ENCODE data around the gene RAB3IL1. TPM values are rescaled to one million over a fixed set of nuclear protein-coding genes. Genes with fewer than 3 reads are reported as not detected.

Gene RAB3IL1
- total RNA-seq, 6 experiments from 2014 or later: 5.3 to 8.8 (median 7.9) TPM

DNA sequence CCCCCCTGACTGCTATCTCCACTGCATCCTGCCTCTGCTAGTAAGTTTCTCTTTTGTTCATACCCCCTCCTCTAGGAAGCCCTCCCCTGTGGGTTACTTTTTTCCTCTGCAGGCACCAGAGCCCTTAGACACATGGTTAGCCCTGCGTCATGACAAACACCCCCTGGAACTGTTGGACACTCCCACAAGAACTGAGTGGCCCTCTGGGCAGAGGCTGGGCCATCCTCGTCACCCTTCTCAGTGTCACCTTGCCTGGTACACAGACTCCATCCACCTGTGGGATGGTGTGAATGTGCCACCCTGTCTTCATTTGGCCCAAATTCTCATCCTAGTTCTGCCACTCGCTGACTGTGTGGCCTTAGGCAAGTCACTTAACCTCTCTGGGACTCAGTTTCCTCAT, 4.1 kb upstream of the RAB3IL1 start:
- H3K27me3 Mint-ChIP-seq (ENCODE audit: insufficient read depth): no peaks in the 10 kb centered on the region; the same call in 1 of the 2 replicates
- DNase-seq: no peak
- H3K4me1 Mint-ChIP-seq (ENCODE audit: low read depth): peaks cover 23% of the 10 kb centered on the region
- H3K4me3 Mint-ChIP-seq: no peak overlapping the region
- no peaks in the 10 kb centered on the region for H3K36me3 Mint-ChIP-seq (ENCODE audit: low read depth)
- TF ChIP-seq, protein P1, sequence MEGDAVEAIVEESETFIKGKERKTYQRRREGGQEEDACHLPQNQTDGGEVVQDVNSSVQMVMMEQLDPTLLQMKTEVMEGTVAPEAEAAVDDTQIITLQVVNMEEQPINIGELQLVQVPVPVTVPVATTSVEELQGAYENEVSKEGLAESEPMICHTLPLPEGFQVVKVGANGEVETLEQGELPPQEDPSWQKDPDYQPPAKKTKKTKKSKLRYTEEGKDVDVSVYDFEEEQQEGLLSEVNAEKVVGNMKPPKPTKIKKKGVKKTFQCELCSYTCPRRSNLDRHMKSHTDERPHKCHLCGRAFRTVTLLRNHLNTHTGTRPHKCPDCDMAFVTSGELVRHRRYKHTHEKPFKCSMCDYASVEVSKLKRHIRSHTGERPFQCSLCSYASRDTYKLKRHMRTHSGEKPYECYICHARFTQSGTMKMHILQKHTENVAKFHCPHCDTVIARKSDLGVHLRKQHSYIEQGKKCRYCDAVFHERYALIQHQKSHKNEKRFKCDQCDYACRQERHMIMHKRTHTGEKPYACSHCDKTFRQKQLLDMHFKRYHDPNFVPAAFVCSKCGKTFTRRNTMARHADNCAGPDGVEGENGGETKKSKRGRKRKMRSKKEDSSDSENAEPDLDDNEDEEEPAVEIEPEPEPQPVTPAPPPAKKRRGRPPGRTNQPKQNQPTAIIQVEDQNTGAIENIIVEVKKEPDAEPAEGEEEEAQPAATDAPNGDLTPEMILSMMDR (IDR thresholded peaks at IDR 0.05): no peak
- no peak overlapping the region for H3K27ac Mint-ChIP-seq
- H3K9me3 Mint-ChIP-seq: no peaks in the 10 kb centered on the region

DNA sequence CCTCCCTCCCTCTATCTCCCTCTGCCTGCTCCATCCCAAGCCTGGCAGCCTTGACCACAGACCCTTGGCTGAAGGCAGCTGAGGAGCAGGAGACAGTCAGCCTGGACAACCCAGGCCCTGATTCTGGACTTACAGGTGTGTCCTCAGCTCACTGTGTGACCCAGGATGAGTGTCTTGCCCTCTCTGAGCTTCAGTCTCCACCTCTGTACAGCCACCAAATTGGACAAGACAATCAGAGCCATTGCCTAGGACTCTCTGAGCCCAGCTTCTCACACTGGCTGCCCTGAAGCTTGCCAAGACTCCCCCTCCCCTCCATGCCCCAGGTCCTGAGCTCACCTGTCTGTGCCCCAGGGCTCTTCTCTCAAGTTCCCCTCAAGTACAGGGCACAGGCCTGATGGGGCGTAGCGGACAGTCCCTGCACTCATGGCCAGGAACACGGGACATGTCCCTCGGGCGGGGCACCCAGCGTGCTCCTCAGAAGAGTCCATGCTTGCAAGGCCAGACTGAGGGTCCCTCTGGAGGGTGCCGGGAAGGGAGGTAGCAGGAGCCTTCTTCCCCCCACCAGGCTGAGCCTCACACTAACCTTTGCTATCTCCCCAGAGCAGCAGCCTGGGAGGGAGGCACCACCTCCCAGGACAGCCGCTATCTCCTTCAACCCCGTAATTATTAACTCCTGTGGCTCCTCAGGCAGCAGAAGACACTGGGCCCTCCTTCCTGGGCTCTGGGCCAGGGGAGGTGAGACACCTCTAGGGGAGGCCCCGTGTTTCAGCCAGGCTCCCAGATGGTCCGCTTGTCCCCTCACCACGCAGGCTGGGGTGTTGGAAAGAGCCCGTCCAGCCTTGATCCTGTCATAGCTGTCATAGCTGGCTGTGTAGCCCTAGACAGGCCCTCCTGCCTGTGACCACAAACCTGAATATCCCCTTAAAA, 2.6 kb upstream of the RAB3IL1 start:
- no peak overlapping the region for H3K27ac Mint-ChIP-seq
- H3K4me1 Mint-ChIP-seq (ENCODE audit: low read depth): peaks cover 23% of the 10 kb centered on the region
- no peak for DNase-seq
- H3K27me3 Mint-ChIP-seq (ENCODE audit: insufficient read depth): no peaks in the 10 kb centered on the region; the same call in none of the 2 replicates
- no peaks in the 10 kb centered on the region for H3K9me3 Mint-ChIP-seq
- no peaks in the 10 kb centered on the region for H3K36me3 Mint-ChIP-seq (ENCODE audit: low read depth)
- no peak overlapping the region for H3K4me3 Mint-ChIP-seq
- TF ChIP-seq, protein P1 (IDR thresholded peaks at IDR 0.05): no peak

DNA sequence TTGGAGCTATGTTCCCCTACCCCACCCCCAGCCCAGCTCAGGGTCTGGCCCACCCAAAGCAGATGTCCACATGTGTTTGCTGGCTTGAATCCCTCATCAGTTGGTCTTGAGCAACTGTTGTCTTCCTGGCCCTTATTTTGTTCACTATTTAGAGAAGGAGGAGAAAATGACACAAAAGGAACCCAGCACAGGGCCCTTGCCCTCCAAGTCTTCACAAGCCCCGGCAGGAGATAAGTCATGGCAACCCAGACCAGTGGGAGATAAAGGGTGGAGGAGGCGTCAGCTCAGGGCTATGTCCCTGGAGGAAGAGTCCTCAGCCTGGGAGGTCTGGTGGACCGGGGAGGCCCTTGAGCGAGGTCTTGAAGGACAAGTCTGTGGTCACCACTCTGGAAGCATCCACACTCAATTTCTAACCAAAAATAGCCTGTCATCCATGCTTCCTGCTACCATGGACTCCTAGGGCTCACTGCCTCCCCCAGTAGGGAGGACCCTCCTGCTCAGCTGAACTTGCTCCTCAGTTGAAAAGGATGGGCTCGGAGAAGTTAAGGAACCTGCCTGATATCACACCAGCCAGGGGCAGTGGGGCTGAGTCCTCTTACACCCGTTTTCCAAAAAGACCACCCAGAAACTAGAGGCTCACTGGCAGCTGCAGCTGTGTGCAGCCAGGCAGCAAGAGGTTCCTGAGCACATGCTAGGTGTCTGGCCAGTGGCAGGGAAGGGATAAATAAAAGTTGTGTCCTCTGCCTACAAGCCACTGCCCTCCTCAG, 1.8 kb upstream of the RAB3IL1 start:
- no peak overlapping the region for H3K4me3 Mint-ChIP-seq
- H3K36me3 Mint-ChIP-seq (ENCODE audit: low read depth): no peaks in the 10 kb centered on the region
- no peaks in the 10 kb centered on the region for H3K9me3 Mint-ChIP-seq
- TF ChIP-seq, protein P1 (IDR thresholded peaks at IDR 0.05): no peak
- H3K4me1 Mint-ChIP-seq (ENCODE audit: low read depth): peaks cover 23% of the 10 kb centered on the region
- no peak for DNase-seq
- no peaks in the 10 kb centered on the region; the same call in none of the 2 replicates for H3K27me3 Mint-ChIP-seq (ENCODE audit: insufficient read depth)
- no peak overlapping the region for H3K27ac Mint-ChIP-seq

DNA sequence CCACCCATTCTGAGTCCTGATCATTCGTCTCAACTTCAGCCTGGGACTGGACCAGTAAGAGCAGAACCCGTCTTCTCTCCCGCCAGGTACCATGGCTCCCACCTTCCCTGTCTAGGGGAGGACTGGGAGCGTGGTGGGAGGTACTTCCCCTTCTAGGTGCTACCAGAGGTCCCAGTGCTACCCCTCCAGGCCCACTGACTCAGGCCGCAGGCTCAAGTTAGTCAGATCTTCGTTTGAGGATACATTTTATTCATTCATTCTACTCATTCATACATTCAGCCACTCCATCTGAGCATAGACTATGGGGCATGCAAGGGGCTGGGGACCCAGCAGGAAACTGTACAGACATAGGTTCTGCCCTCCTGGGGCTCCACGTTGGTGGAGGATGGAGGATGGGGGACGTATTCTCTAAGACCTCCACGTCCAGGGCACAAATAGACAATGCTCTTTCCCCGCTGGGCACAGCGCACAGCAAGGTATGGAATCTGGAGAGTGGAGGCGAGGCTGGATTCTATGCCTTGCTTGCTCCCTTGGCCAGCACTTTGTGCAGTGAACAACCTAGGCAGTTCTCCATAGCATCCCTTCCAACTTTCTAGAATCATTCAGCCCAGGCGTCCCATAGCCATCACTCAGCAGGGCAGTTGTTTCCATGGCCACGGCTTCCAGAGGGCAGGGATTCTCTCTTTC, 1.0 kb upstream of the RAB3IL1 start:
- Mint-ChIP-seq H3K36me3 (ENCODE audit: low read depth) (no peaks in the 10 kb centered on the region), H3K27ac (peak overlapping the region; percentile 76; the same call in 1 of the 2 replicates), H3K27me3 (ENCODE audit: insufficient read depth) (peaks cover 3% of the 10 kb centered on the region), H3K4me1 (ENCODE audit: low read depth) (peaks cover 18% of the 10 kb centered on the region), H3K9me3 (no peaks in the 10 kb centered on the region), H3K4me3 (peak overlapping the region; percentile 88)
- TF ChIP-seq, protein P1 (IDR thresholded peaks at IDR 0.05): no peak
- DNase-seq: no peak

DNA sequence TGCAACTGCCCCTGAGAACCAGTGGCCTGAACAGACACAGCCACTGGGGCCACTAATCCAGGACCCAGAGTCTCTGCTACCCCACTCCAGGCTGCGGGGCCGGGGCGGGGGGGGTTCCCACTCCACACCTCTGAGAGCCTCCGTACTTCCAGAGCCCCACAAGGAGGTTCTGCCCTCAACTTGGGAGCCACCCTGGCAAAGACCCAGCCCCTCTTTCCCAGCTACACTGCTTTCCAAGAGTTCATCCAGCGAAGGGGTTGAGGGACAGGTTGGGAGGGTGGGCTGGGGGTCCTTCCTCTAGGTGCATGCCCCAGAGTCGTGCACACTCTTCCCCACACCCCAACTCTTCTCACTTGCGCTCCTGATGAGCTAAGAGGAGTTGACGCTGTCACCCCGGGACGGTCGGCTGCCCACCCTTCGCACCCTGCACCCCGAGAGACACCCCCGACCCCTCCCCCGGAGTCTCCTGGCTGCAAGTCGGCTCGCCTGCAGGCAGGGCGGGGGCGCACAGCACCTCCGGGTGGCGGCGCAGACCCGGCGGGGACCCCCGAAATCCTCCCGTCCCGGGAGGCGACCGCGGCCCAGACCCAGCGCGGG, 531 bp downstream of the RAB3IL1 start:
- H3K36me3 Mint-ChIP-seq (ENCODE audit: low read depth): no peaks in the 10 kb centered on the region
- DNase-seq: no peak
- H3K27ac Mint-ChIP-seq: peak overlapping the region; percentile 46; the same call in 1 of the 2 replicates
- H3K4me1 Mint-ChIP-seq (ENCODE audit: low read depth): peaks cover 5% of the 10 kb centered on the region; the same call in 1 of the 2 replicates
- TF ChIP-seq, protein P1 (IDR thresholded peaks at IDR 0.05): no peak
- peaks cover 3% of the 10 kb centered on the region; the same call in 1 of the 2 replicates for H3K27me3 Mint-ChIP-seq (ENCODE audit: insufficient read depth)
- no peaks in the 10 kb centered on the region for H3K9me3 Mint-ChIP-seq
- peak overlapping the region; percentile 74 for H3K4me3 Mint-ChIP-seq
